Smooth muscle cell (in vitro differentiated cells): ENCODE measurements around the gene TBC1D2B. TPM values are rescaled to one million over a fixed set of nuclear protein-coding genes. Genes with fewer than 3 reads are reported as not detected.
"Not testable (repeated sequence)": the region's sequence is repeated elsewhere in the genome, so short reads cannot be mapped to it uniquely, and the experiment has no call there.

ENCODE experiments used
- DNase-seq: peaks from one replicate; lab custom pipeline; 2025; ENCODE audit not compliant: unreplicated experiment; lab: John Stamatoyannopoulos, UW
- H2AFZ ChIP-seq: fragments of 200-600 bp; sonication (generic); 2 replicates; pipeline ENCODE4 v1.6.0; 2016; ENCODE audit warnings: antibody characterized with exemption, low read depth, mild to moderate bottlenecking
- H3F3A ChIP-seq: fragments of 200-600 bp; sonication (generic); 2 replicates; pipeline ENCODE4 v1.6.0; 2017; ENCODE audit warnings: antibody characterized with exemption, low read depth
- H3K27ac ChIP-seq: fragments of 200-600 bp; sonication (generic); 2 replicates; pipeline ENCODE4 v1.5.1; 2016; ENCODE audit warnings: low read depth, mild to moderate bottlenecking
- H3K27me3 ChIP-seq: fragments of 200-600 bp; sonication (generic); 2 replicates; pipeline ENCODE4 v1.6.1; 2016; ENCODE audit warnings: low read depth, mild to moderate bottlenecking
- H3K36me3 ChIP-seq: fragments of 200-600 bp; sonication (generic); 2 replicates; pipeline ENCODE4 v1.5.1; 2016; ENCODE audit warnings: low read depth
- H3K4me1 ChIP-seq: fragments of 200-600 bp; sonication (generic); 2 replicates; pipeline ENCODE4 v1.5.1; 2016; ENCODE audit warnings: low read depth
- H3K4me2 ChIP-seq: fragments of 200-600 bp; sonication (generic); 2 replicates; pipeline ENCODE4 v1.6.0; 2016; ENCODE audit warnings: mild to moderate bottlenecking
- H3K4me3 ChIP-seq: fragments of 200-600 bp; sonication (generic); 2 replicates; pipeline ENCODE4 v1.5.1; 2016; ENCODE audit warnings: mild to moderate bottlenecking
- H3K79me2 ChIP-seq: fragments of 200-600 bp; sonication (generic); 2 replicates; pipeline ENCODE4 v1.6.0; 2016; ENCODE audit warnings: low read depth, mild to moderate bottlenecking
- H3K9ac ChIP-seq: fragments of 200-600 bp; sonication (generic); 2 replicates; pipeline ENCODE4 v1.6.0; 2016; ENCODE audit warnings: low read depth
- H3K9me3 ChIP-seq: fragments of 200-600 bp; sonication (generic); replicated peaks from 2 replicates; pipeline ENCODE4 v1.5.1; 2016; ENCODE audit warnings: low read depth
- H4K20me1 ChIP-seq: fragments of 200-600 bp; sonication (generic); 2 replicates; pipeline ENCODE4 v1.6.0; 2016; ENCODE audit warnings: low read depth
- WGBS: methylation state at CpG from one replicate; pipeline ENCODE4 v1.1.7; 2016; ENCODE audit warnings: low lambda C conversion rate; 5-methylcytosine and 5-hydroxymethylcytosine counted together
- polyA plus RNA-seq: library from polyadenylated mRNA; unstranded; fragments of >200 nt; fragmentation: Nextera tagmentation; extraction: Ambion mirVana; gene quantifications from 2 replicates; pipeline ENCODE4 v1.2.1, GENCODE V29; 2016
- small RNA-seq: library from RNA; depleted of rRNA; stranded (forward); fragments of <200 nt; gene quantifications from one replicate; pipeline ENCODE3, GENCODE V24; 2014
- total RNA-seq: library from RNA; depleted of rRNA; stranded (reverse); fragments of >200 nt; gene quantifications from 2 replicates; pipeline ENCODE4 v1.2.3, GENCODE V29; 2014
- TF ChIP-seq, protein P1 (sequence below): fragments of 200-600 bp; sonication (generic); IDR thresholded peaks from 2 replicates; pipeline ENCODE4 v1.5.1; 2017; ENCODE audit warnings: borderline replicate concordance, mild to moderate bottlenecking, antibody characterized with exemption; ENCODE audit not compliant: insufficient read depth, poor library complexity, severe bottlenecking

The TBC1D2B gene
- total and polyA plus RNA-seq, 2 experiments from 2014 or later = 14.2 to 19.4 TPM

DNA sequence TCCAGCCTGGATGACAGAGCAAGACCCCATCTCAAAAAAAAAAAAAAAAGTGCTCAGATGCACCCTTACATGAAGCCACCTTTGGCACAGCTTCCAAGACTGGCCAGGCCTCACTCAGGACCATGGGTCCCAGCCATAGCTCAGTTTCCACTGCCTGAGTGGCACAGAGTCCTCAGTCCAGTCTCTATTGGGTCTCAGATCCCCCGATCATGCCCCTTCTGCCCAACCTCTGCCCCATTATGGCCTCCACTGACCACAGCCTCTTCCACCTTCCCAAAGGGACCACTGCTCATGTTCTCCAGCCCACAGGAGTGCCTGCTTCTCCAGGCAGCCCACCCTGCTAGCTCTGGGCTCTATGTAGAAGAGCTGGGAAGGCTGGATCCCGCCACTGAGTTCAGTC is 127.0 kb downstream of the TBC1D2B start:
- not testable (repeated sequence) for H3K9ac ChIP-seq, H3K4me3 ChIP-seq, H2AFZ ChIP-seq, H3K27me3 ChIP-seq, H3K79me2 ChIP-seq, H3K4me2 ChIP-seq, H3K4me1 ChIP-seq, H3K27ac ChIP-seq, H4K20me1 ChIP-seq, H3K9me3 ChIP-seq, H3F3A ChIP-seq, H3K36me3 ChIP-seq, DNase-seq
- 100% methylated on average over 1 of the region's 2 CpGs for WGBS

DNA sequence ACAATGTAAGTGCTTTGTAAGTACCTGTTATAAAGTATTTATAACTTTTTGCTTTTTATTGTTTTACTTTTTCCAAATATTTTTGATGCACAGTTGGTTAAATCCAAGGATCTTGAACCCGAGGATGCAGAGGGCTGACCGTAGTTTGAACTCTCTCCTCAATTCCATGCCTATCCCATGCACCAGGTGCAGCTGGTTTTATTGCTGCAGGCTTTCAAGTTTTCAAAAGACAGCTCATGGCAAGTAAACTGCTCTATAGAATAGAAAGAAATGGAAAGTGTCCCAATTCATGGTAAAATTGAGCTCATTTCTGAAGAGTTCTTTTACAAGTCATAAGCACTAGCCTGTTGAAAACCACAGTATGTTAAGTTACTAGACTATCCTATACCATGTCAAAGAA is 131.9 kb downstream of the TBC1D2B start:
- Histone ChIP-seq H3K36me3 (no peaks in the 10 kb centered on the region), H4K20me1 (no peaks in the 10 kb centered on the region), H3F3A (no peaks in the 10 kb centered on the region), H3K27me3 (no peaks in the 10 kb centered on the region), H3K9me3 (no peaks in the 10 kb centered on the region), H3K4me2 (no peak overlapping the region), H3K9ac (no peak overlapping the region), H3K27ac (no peak overlapping the region), H2AFZ (no peak overlapping the region), H3K4me1 (peaks cover 11% of the 10 kb centered on the region), H3K4me3 (no peak overlapping the region), H3K79me2 (no peaks in the 10 kb centered on the region)
- WGBS = 97% methylated on average over 2 of the region's 2 CpGs
- DNase-seq = no peak
- TF ChIP-seq, protein P1, sequence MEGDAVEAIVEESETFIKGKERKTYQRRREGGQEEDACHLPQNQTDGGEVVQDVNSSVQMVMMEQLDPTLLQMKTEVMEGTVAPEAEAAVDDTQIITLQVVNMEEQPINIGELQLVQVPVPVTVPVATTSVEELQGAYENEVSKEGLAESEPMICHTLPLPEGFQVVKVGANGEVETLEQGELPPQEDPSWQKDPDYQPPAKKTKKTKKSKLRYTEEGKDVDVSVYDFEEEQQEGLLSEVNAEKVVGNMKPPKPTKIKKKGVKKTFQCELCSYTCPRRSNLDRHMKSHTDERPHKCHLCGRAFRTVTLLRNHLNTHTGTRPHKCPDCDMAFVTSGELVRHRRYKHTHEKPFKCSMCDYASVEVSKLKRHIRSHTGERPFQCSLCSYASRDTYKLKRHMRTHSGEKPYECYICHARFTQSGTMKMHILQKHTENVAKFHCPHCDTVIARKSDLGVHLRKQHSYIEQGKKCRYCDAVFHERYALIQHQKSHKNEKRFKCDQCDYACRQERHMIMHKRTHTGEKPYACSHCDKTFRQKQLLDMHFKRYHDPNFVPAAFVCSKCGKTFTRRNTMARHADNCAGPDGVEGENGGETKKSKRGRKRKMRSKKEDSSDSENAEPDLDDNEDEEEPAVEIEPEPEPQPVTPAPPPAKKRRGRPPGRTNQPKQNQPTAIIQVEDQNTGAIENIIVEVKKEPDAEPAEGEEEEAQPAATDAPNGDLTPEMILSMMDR = no peak

Small RNA genes within 50 kb of the gene (small RNA-seq; reads per million reads assigned to genes)
- gene RF00092 = not detected

Other genes starting within 250 kb of the TBC1D2B start
- gene SH2D7, start 14.8 kb upstream of the TBC1D2B start, total RNA-seq = not detected in 2 replicates
- 0.07 and 0.34 TPM in 2 replicates for gene SH2D7, start 14.8 kb upstream of the TBC1D2B start, polyA plus RNA-seq
- 17.7 and 20.9 TPM in 2 replicates for gene CIB2, start 53.7 kb upstream of the TBC1D2B start, total RNA-seq
- 21.7 and 29.3 TPM in 2 replicates for gene CIB2, start 53.7 kb upstream of the TBC1D2B start, polyA plus RNA-seq
- 56.9 and 74.5 TPM in 2 replicates for gene IDH3A, start 71.7 kb upstream of the TBC1D2B start, total RNA-seq
- 31.3 and 33.6 TPM in 2 replicates for gene IDH3A, start 71.7 kb upstream of the TBC1D2B start, polyA plus RNA-seq
- gene ACSBG1, start 156.9 kb upstream of the TBC1D2B start, total RNA-seq = under 0.01 TPM in 1 of 2 replicates, not detected in the other
- gene ACSBG1, start 156.9 kb upstream of the TBC1D2B start, polyA plus RNA-seq = 0.22 TPM in 1 of 2 replicates, not detected in the other
- 2.7 and 3.2 TPM in 2 replicates for gene DNAJA4, start 186.9 kb upstream of the TBC1D2B start, total RNA-seq
- 4.0 and 5.8 TPM in 2 replicates for gene DNAJA4, start 186.9 kb upstream of the TBC1D2B start, polyA plus RNA-seq
- gene SKIC8, start 221.9 kb upstream of the TBC1D2B start, total RNA-seq = 63.6 and 67.4 TPM in 2 replicates
- gene SKIC8, start 221.9 kb upstream of the TBC1D2B start, polyA plus RNA-seq = 64.5 and 72.9 TPM in 2 replicates